HG03025 (cell line): Measurements from ENCODE around the gene NR2F6.

Experiments used
- ATAC-seq: cut with Tn5 transposase; IDR thresholded peaks from one replicate; pipeline ENCODE4 v1.9.1; 2021; ENCODE audit warnings: mild to moderate bottlenecking, moderate library complexity; ENCODE audit not compliant: unreplicated experiment, low FRiP score

The NR2F6 gene

DNA sequence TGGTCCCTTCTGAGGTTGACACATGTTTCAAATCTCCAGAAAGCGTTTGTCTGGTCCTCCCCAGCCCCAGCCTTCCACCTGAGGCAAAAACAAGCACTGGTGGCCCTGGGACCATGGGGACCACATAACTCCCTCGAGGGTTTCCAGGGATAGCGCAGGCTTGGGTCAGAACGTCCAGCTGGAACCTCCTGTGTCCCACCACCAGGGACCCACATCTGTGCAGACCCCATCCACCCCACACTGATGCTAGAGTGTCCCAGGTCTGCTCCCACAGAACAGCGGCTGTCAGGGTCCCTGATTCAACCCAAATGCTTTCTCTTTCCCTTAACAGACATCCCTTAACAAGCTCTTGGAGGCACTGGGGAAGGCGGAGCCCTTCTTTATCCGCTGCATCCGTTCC lies 60.1 kb downstream of the NR2F6 start:
- no peak for ATAC-seq

GRCh38 chr19:17184371-17184841 lies 61.3 kb downstream of the NR2F6 start:
- no peak for ATAC-seq

GRCh38 chr19:17183858-17184321 lies 61.8 kb downstream of the NR2F6 start:
- no peak for ATAC-seq

DNA sequence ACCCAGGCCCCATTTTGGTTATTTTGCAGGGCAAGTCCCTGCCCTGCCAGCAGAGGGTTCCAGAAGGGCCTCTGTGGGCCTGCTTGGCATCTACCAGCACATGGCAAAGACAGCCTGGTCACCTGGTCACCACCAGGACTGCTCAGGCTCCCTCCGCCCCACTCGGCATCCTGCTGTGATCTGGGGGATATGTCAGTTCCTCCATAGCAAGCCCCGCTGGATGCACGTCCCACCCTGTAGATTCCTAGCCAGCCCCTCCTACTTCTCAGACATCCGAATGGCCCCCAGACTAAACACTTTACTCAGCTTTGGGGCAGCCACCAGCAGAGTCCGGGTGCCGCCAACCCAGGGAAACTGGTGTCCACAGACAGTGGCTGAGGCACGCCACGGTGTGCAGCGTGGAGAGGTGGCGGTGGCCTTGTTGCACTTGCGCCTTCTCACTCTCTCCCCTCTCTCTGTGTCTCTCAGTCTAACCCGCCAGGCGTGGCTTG lies 62.4 kb downstream of the NR2F6 start:
- ATAC-seq = no peak
